ENCODE data around the gene CHD5.

The CHD5 gene

GRCh38 chr1:6202256-6202655, 22.1 kb upstream of the CHD5 start:
- no peak for DNase-seq (ENCODE audit: low read depth in 2 of 2)

- DNase-seq (ENCODE audit: low read depth in 2 of 2): no peak
Observed at GRCh38 chr1:6200188-6200809, 20.2 kb upstream of the CHD5 start.

GRCh38 chr1:6199298-6200187, 19.4 kb upstream of the CHD5 start, which contains the start of gene RPL22:
RPL22 (minus strand) TSS chr1:6199595; CDS start chr1:6199573, 22 bp downstream.
- peak; percentile 94 to 97 for DNase-seq (ENCODE audit: low read depth in 2 of 2)

GRCh38 chr1:6198646-6199297, 18.7 kb upstream of the CHD5 start:
- DNase-seq (ENCODE audit: low read depth in 2 of 2): no peak

GRCh38 chr1:6197746-6198427, 17.8 kb upstream of the CHD5 start:
- DNase-seq (ENCODE audit: low read depth in 2 of 2): no peak

- no peak for DNase-seq (ENCODE audit: low read depth in 2 of 2)
Observed at GRCh38 chr1:6191968-6192367, 11.8 kb upstream of the CHD5 start.

GRCh38 chr1:6188466-6188865, 8.3 kb upstream of the CHD5 start:
- no peak for DNase-seq (ENCODE audit: low read depth in 2 of 2)

- no peak for DNase-seq (ENCODE audit: low read depth in 2 of 2)
Observed at GRCh38 chr1:6185635-6186382, 5.7 kb upstream of the CHD5 start.

GRCh38 chr1:6185151-6185550, 5.0 kb upstream of the CHD5 start:
- no peak for DNase-seq (ENCODE audit: low read depth in 2 of 2)

GRCh38 chr1:6184083-6184783, 4.1 kb upstream of the CHD5 start:
- no peak for DNase-seq (ENCODE audit: low read depth in 2 of 2)

- DNase-seq (ENCODE audit: low read depth in 2 of 2): no peak
Observed at GRCh38 chr1:6183520-6183989, 3.4 kb upstream of the CHD5 start.

GRCh38 chr1:6181347-6181770, 1.2 kb upstream of the CHD5 start:
- no peak for DNase-seq (ENCODE audit: low read depth in 2 of 2)

- DNase-seq (ENCODE audit: low read depth in 2 of 2): no peak
Observed at GRCh38 chr1:6180707-6181311, 688 bp upstream of the CHD5 start.

GRCh38 chr1:6179564-6180175, 451 bp downstream of the CHD5 start:
- no peak for DNase-seq (ENCODE audit: low read depth in 2 of 2)

- no peak for DNase-seq (ENCODE audit: low read depth in 2 of 2)
Observed at GRCh38 chr1:6178751-6179563, 1.2 kb downstream of the CHD5 start.

- no peak for DNase-seq (ENCODE audit: low read depth in 2 of 2)
Observed at GRCh38 chr1:6177681-6178380, 2.3 kb downstream of the CHD5 start.

- DNase-seq (ENCODE audit: low read depth in 2 of 2): no peak
Observed at GRCh38 chr1:6176779-6177178, 3.3 kb downstream of the CHD5 start.

GRCh38 chr1:6175411-6175828, 4.7 kb downstream of the CHD5 start:
- no peak for DNase-seq (ENCODE audit: low read depth in 2 of 2)
